GM20000 (cell line): ENCODE measurements around the gene ZCCHC24.

Source experiments
- DNase-seq: peaks from one replicate; pipeline ENCODE4 v3.0.0; 2012; ENCODE audit warnings: low spot score
- TF ChIP-seq, protein P1 (sequence below): IDR thresholded peaks from 2 replicates; pipeline ENCODE4 v1.5.1; 2012; ENCODE audit warnings: mild to moderate bottlenecking, control low read depth; ENCODE audit errors: extremely low read depth, missing control alignments

Gene ZCCHC24

DNA sequence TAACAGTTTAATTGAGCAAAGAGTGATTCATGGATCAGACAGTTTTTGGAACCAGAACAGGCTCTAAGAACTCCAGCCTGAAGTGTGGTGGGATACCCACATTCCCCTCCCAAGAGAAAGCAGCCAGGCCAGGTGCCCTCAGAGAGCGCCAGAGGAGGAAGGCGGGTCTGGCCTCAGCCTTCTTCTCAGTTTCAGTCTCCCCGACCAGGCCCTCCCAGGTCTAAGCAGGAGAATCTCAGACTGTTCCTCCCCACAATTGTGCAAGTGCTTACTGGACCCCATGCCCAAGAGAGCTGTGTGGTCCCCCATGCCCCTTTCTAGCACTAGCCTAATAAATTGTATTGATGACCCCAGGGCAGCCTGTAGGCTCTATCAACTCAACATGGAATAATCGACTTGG is 72.6 kb downstream of the ZCCHC24 start:
- DNase-seq = no peak
- TF ChIP-seq, protein P1, sequence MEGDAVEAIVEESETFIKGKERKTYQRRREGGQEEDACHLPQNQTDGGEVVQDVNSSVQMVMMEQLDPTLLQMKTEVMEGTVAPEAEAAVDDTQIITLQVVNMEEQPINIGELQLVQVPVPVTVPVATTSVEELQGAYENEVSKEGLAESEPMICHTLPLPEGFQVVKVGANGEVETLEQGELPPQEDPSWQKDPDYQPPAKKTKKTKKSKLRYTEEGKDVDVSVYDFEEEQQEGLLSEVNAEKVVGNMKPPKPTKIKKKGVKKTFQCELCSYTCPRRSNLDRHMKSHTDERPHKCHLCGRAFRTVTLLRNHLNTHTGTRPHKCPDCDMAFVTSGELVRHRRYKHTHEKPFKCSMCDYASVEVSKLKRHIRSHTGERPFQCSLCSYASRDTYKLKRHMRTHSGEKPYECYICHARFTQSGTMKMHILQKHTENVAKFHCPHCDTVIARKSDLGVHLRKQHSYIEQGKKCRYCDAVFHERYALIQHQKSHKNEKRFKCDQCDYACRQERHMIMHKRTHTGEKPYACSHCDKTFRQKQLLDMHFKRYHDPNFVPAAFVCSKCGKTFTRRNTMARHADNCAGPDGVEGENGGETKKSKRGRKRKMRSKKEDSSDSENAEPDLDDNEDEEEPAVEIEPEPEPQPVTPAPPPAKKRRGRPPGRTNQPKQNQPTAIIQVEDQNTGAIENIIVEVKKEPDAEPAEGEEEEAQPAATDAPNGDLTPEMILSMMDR = no peak

DNA sequence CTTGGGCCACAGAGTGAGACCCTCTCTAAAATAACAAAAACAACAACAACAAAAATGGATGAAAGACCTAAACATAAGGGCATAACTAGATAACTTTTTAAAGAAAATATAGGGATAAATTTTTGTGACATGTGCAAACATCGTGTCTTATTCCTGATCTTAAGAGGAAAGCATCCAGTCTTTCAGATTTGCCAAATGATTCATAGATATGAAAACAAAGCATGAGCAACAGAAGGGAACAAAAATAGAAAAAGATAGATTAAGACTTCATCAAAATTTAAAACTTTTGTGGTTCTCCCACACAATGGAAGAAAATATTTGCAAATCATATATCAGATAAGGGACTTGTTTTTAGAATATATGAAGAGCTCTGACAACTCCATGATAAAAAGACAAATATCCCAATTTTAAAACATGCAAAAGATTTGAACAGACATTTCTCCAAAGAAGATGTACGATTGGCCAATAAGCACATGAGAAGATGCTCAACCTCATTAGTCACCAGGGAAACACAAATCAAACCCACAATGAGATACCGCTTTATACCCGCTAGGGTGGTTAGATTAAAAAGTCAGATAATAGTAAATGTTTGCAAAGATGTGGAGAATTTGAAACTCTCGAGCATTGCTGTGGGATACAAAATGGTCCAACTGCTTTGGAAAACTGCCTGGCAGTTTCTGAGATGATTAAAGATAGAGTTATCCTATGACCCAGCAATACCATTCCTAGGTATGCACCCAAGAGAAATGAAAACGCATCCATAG is 77.8 kb downstream of the ZCCHC24 start:
- TF ChIP-seq, protein P1 = no peak
- DNase-seq = no peak

DNA sequence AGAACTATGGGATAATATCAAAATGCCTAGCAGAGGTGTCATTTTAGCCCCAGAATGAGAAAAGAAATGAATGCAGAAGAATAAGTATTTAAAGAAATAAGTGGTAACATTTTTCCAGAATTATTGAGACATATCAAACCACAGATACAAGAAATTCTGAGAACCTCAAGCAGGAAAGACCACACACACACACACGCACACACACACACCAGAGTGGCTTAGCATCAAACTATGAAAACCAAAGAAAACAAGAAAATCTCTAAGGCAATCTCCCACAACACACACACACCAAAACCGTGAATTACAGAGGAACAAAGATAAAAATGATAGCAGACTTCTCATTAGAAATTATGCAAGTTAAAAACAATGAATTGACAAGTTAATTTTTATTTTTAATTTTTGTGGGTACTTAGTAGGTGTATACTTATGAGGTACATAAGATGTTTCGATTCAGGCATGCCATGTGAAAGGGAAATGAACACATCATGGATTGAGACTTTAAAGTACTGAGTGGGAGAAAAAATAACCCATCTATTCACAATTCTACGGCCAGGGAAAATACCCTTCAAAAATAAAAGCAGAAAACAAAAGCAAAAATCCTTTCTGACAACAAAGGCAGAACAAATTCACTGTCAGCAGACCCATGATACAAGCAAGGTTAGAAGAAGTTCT is 83.6 kb downstream of the ZCCHC24 start:
- TF ChIP-seq, protein P1 = no peak
- peak; percentile 3 for DNase-seq

DNA sequence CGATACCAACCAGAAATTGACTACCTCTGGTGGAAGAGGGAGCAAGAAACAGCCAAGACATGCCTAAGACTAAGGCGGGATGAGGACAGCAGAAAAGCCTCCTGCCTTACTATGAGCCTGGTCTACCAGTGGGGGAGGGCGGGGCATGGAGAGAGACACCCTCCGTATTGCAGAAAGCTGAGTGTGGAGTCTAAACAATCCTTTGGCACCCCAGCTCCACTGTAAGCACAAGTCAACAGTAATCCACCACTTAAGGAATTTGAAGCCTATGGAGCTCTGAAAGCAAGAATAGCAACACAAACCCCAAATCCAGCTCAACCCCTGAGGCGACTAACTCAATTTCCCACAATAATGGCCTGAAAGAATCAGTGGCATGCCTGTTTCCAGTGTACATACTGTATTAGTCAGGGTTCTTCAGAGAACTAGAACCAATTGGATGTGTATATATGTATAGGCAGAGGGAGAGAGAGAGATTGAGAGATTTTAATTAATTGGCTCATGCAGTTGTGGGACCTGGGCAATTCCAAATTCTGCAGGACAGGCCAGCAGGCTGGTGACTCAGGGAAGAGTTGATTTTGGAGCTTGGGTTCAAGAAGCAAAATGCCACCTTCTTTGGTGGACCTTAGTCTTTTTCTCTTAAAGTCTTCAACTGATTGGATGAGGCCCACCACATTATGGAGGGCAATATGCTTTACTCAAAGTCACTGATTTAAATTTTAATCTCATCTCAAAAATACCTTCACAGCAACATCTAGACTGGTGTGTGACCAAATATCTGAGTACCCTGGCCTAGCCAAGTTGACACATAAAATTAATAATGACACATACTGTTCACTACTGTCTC is 84.7 kb downstream of the ZCCHC24 start:
- peak; percentile 3 for DNase-seq
- TF ChIP-seq, protein P1 = no peak

DNA sequence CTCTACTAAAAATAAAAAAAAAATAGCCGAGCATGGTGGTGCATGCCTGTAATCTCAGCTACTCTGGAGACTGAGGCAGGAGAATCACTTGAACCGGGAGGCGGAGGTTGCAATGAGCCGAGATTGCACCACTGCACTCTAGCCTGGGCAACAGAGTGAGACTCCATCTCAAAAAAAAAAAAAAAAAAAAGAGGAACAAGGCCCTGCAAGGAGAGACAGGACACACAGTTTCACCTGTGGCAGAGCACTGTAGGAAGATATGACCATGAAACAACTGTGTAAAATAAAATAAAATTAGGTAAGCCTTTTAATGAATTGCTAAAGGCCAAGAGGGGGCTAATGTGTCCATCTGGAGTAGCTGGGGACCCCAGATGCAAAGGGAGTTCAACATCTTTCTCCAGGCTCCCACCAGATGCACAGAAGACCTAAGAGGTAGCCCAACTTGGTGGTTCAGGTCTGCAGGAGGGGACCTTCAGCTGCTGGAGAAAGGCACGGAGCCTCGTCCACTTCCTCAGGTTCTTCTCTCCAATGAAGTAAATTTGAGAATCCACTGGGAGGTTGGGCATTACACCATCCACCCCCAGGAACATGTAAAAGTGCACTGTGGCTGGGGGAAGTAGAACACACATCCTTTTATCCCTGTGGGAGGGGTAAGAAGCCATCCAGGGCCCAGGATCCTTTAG is 85.5 kb downstream of the ZCCHC24 start:
- DNase-seq = no peak
- TF ChIP-seq, protein P1 = no peak

DNA sequence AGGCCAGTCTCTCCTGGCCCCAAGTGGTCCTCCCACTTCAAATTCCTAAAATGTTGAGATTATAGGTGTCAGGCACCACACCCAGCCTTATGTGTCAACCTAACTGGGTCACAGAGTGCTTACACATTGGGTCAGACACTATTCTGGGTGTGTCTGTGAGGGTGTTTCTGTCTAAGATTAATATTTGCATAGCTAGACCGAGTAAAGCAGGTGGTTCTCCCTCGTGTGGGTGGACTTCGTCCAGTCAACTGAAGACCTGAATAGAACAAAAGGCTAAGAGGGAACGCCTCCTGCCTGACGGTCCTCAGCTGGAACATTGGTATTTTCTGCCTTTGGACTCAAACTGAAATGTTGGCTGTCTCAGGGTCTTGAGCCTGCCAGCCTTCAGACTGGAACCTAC is 86.6 kb downstream of the ZCCHC24 start:
- TF ChIP-seq, protein P1 = no peak
- DNase-seq = peak; percentile 17
